ENCODE results near the gene LRP3. TPM values are rescaled to one million over a fixed set of nuclear protein-coding genes. Genes with fewer than 3 reads are reported as not detected.
"Not testable (repeated sequence)": the region's sequence is repeated elsewhere in the genome, so short reads cannot be mapped to it uniquely, and the experiment has no call there.

The LRP3 gene
- total RNA-seq, 1 experiment from 2014 or later = 98.8 TPM

GRCh38 chr19:33220115-33220514 is 26.0 kb downstream of the LRP3 start:
- no peak for DNase-seq
- Histone ChIP-seq H3K4me3 (no peak overlapping the region), H3K36me3 (no peaks in the 10 kb centered on the region), H3K27me3 (peaks cover under 1% of the 10 kb centered on the region; the same call in 1 of the 2 replicates), H3K9me3 (no peaks in the 10 kb centered on the region)

GRCh38 chr19:33220735-33221134 is 26.6 kb downstream of the LRP3 start:
- DNase-seq = no peak
- Histone ChIP-seq H3K9me3 (no peaks in the 10 kb centered on the region), H3K36me3 (no peaks in the 10 kb centered on the region), H3K4me3 (no peak overlapping the region), H3K27me3 (peaks cover 4% of the 10 kb centered on the region; the same call in 1 of the 2 replicates)

GRCh38 chr19:33221638-33222037 is 27.5 kb downstream of the LRP3 start:
- no peak overlapping the region for H3K4me3 ChIP-seq
- H3K36me3 ChIP-seq = no peaks in the 10 kb centered on the region
- no peak for DNase-seq
- H3K27me3 ChIP-seq = peaks cover 11% of the 10 kb centered on the region; the same call in 1 of the 2 replicates
- no peaks in the 10 kb centered on the region for H3K9me3 ChIP-seq

- H3K4me3 ChIP-seq = not testable (repeated sequence)
- peaks cover 14% of the 10 kb centered on the region; the same call in 1 of the 2 replicates for H3K27me3 ChIP-seq
These were observed 28.1 kb downstream of the LRP3 start for GRCh38 chr19:33222255-33222654.

GRCh38 chr19:33224694-33225457 is 30.7 kb downstream of the LRP3 start:
- Histone ChIP-seq H3K27me3 (peaks cover 16% of the 10 kb centered on the region; the same call in 1 of the 2 replicates), H3K36me3 (no peaks in the 10 kb centered on the region), H3K9me3 (peaks cover 21% of the 10 kb centered on the region), H3K4me3 (no peak overlapping the region)
- no peak for DNase-seq

More at GRCh38 chr19:33222255-33222654, 28.1 kb downstream of the LRP3 start:
- H3K9me3 ChIP-seq, H3K36me3 ChIP-seq, DNase-seq: not testable (repeated sequence)

- peaks cover 21% of the 10 kb centered on the region for H3K9me3 ChIP-seq
- DNase-seq = no peak
- H3K27me3 ChIP-seq = peaks cover 16% of the 10 kb centered on the region; the same call in 1 of the 2 replicates
- no peak within 1 kb of the TSS for H3K4me3 ChIP-seq
- H3K36me3 ChIP-seq = no peaks in the 10 kb centered on the region
These were observed 31.4 kb downstream of the LRP3 start, which contains the start of gene SLC7A10 for GRCh38 chr19:33225458-33225926. TSS of gene SLC7A10 (minus strand) at chr19:33225850. CDS start at chr19:33225703, 147 bp downstream.

- DNase-seq = no peak
- Histone ChIP-seq H3K4me3 (no peak overlapping the region), H3K9me3 (peaks cover 21% of the 10 kb centered on the region), H3K36me3 (no peaks in the 10 kb centered on the region), H3K27me3 (peaks cover 19% of the 10 kb centered on the region; the same call in 1 of the 2 replicates)
These were observed 32.6 kb downstream of the LRP3 start for GRCh38 chr19:33226550-33227241.

GRCh38 chr19:33227242-33227650 is 33.1 kb downstream of the LRP3 start:
- H3K4me3 ChIP-seq = no peak overlapping the region
- no peaks in the 10 kb centered on the region for H3K36me3 ChIP-seq
- H3K9me3 ChIP-seq = peaks cover 21% of the 10 kb centered on the region
- peaks cover 19% of the 10 kb centered on the region; the same call in 1 of the 2 replicates for H3K27me3 ChIP-seq
- no peak for DNase-seq

- H3K9me3 ChIP-seq = peaks cover 21% of the 10 kb centered on the region
- peaks cover 19% of the 10 kb centered on the region; the same call in 1 of the 2 replicates for H3K27me3 ChIP-seq
- no peak for DNase-seq
- H3K4me3 ChIP-seq = no peak overlapping the region
- no peaks in the 10 kb centered on the region for H3K36me3 ChIP-seq
These were observed 33.9 kb downstream of the LRP3 start for GRCh38 chr19:33227870-33228599.

GRCh38 chr19:33229962-33230361 is 35.8 kb downstream of the LRP3 start:
- DNase-seq = no peak
- Histone ChIP-seq H3K36me3 (no peaks in the 10 kb centered on the region), H3K27me3 (peaks cover 19% of the 10 kb centered on the region; the same call in 1 of the 2 replicates), H3K4me3 (no peak overlapping the region), H3K9me3 (peaks cover 21% of the 10 kb centered on the region)

- no peak for DNase-seq
- Histone ChIP-seq H3K9me3 (peaks cover 21% of the 10 kb centered on the region), H3K27me3 (peaks cover 8% of the 10 kb centered on the region; the same call in 1 of the 2 replicates), H3K4me3 (no peak overlapping the region), H3K36me3 (no peaks in the 10 kb centered on the region)
These were observed 37.4 kb downstream of the LRP3 start for GRCh38 chr19:33231511-33231910.

GRCh38 chr19:33232656-33233055 is 38.5 kb downstream of the LRP3 start:
- no peak for DNase-seq
- no peaks in the 10 kb centered on the region for H3K36me3 ChIP-seq
- H3K9me3 ChIP-seq = peaks cover 14% of the 10 kb centered on the region
- peaks cover 3% of the 10 kb centered on the region; the same call in 1 of the 2 replicates for H3K27me3 ChIP-seq
- H3K4me3 ChIP-seq = no peak overlapping the region

- Histone ChIP-seq H3K9me3 (peaks cover 8% of the 10 kb centered on the region), H3K36me3 (no peaks in the 10 kb centered on the region), H3K27me3 (peaks cover 3% of the 10 kb centered on the region; the same call in 1 of the 2 replicates), H3K4me3 (no peak overlapping the region)
- no peak for DNase-seq
These were observed 39.1 kb downstream of the LRP3 start for GRCh38 chr19:33233056-33233873.

- no peak for DNase-seq
- H3K9me3 ChIP-seq = no peaks in the 10 kb centered on the region; the same call in 1 of the 2 replicates
- H3K36me3 ChIP-seq = no peaks in the 10 kb centered on the region
These were observed 40.0 kb downstream of the LRP3 start for GRCh38 chr19:33234092-33234491.

GRCh38 chr19:33234736-33235135 is 40.6 kb downstream of the LRP3 start:
- Histone ChIP-seq H3K27me3 (peaks cover 3% of the 10 kb centered on the region; the same call in 1 of the 2 replicates), H3K9me3 (no peaks in the 10 kb centered on the region), H3K36me3 (no peaks in the 10 kb centered on the region), H3K4me3 (no peak overlapping the region)
- no peak for DNase-seq

More at GRCh38 chr19:33234092-33234491, 40.0 kb downstream of the LRP3 start:
- Histone ChIP-seq H3K27me3 (peaks cover 3% of the 10 kb centered on the region; the same call in 1 of the 2 replicates), H3K4me3 (no peak overlapping the region)

Measured in MG63 (cell line).